WERI-Rb-1 (cell line): ENCODE measurements around the gene OGDH.

Source experiments
- DNase-seq: peaks from one replicate; pipeline ENCODE4 v3.0.0-alpha.2; 2020
- H3K27ac ChIP-seq: fragments of 250-450 bp; sonication (Bioruptor Pico); 2 replicates; pipeline ENCODE4 v1.5.1; 2020; ENCODE audit warnings: mild to moderate bottlenecking, moderate library complexity
- H3K27me3 ChIP-seq: fragments of 250-450 bp; sonication (Bioruptor Pico); 2 replicates; pipeline ENCODE4 v1.5.1; 2021; ENCODE audit warnings: mild to moderate bottlenecking, low read depth, moderate library complexity; ENCODE audit not compliant: insufficient read depth, severe bottlenecking
- H3K36me3 ChIP-seq: fragments of 250-450 bp; sonication (Bioruptor Pico); 2 replicates; pipeline ENCODE4 v1.5.1; 2020; ENCODE audit warnings: mild to moderate bottlenecking, moderate library complexity
- H3K4me3 ChIP-seq: 2 replicates; pipeline ENCODE4 v1.5.1; 2011; ENCODE audit warnings: low read depth, mild to moderate bottlenecking, control low read depth, low read length
- H3K9me3 ChIP-seq: fragments of 250-450 bp; sonication (Bioruptor Pico); 2 replicates; pipeline ENCODE4 v1.5.1; 2021; ENCODE audit warnings: mild to moderate bottlenecking, moderate library complexity; ENCODE audit not compliant: severe bottlenecking
- TF ChIP-seq, protein P1 (sequence below): IDR thresholded peaks from 2 replicates; pipeline ENCODE4 v1.5.1; 2011; ENCODE audit warnings: low read depth, mild to moderate bottlenecking, control low read depth, inconsistent platforms, low read length

OGDH gene

GRCh38 chr7:44567884-44568283 lies 38.5 kb upstream of the OGDH start:
- H3K9me3 ChIP-seq: no peaks in the 10 kb centered on the region
- no peaks in the 10 kb centered on the region for H3K27me3 ChIP-seq
- H3K4me3 ChIP-seq: no peak overlapping the region
- H3K27ac ChIP-seq: no peak overlapping the region
- H3K36me3 ChIP-seq: peaks cover 96% of the 10 kb centered on the region
- TF ChIP-seq, protein P1, sequence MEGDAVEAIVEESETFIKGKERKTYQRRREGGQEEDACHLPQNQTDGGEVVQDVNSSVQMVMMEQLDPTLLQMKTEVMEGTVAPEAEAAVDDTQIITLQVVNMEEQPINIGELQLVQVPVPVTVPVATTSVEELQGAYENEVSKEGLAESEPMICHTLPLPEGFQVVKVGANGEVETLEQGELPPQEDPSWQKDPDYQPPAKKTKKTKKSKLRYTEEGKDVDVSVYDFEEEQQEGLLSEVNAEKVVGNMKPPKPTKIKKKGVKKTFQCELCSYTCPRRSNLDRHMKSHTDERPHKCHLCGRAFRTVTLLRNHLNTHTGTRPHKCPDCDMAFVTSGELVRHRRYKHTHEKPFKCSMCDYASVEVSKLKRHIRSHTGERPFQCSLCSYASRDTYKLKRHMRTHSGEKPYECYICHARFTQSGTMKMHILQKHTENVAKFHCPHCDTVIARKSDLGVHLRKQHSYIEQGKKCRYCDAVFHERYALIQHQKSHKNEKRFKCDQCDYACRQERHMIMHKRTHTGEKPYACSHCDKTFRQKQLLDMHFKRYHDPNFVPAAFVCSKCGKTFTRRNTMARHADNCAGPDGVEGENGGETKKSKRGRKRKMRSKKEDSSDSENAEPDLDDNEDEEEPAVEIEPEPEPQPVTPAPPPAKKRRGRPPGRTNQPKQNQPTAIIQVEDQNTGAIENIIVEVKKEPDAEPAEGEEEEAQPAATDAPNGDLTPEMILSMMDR: no peak
- no peak for DNase-seq

DNA sequence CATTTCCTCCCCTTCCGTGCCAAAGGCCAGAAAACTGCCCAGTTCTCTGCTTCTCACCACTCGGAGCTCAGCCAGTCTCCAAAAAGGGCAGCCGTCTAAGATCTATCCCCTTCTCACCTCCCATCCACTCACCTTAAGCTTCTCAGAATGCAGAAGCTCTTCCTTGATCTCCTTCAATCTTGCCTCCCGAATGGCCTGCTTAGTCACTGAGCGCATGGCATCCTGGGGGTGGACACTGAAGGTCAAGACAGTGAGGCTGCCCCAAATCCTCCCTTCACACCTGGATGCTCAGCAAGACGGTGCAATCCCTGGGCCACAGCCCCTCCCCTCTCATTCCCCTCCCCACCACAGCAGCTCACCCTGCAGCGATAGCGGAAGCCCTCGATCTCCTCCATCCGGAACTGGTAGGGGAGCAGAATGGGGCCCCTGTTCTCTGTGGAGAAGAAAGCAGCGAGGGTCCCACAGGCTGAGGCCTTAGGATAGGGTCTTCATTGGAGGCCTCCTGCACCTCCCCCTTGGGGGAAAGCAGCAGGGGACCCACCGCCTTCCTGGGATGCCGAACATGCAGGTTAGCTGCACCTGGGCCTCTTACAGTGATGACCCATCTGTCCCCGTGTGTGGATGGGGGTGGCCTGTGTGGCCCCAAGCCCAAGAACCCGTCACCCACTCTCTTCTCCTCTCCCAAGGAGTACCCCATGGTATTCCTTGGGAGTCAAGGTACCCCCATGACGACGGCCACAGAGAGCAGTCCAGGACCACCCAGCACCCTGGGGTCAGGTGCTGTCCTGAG lies 37.5 kb upstream of the OGDH start:
- TF ChIP-seq, protein P1: no peak
- no peaks in the 10 kb centered on the region for H3K27me3 ChIP-seq
- H3K4me3 ChIP-seq: no peak overlapping the region
- H3K27ac ChIP-seq: no peak overlapping the region
- no peaks in the 10 kb centered on the region for H3K9me3 ChIP-seq
- H3K36me3 ChIP-seq: peaks cover 95% of the 10 kb centered on the region
- DNase-seq: no peak

DNA sequence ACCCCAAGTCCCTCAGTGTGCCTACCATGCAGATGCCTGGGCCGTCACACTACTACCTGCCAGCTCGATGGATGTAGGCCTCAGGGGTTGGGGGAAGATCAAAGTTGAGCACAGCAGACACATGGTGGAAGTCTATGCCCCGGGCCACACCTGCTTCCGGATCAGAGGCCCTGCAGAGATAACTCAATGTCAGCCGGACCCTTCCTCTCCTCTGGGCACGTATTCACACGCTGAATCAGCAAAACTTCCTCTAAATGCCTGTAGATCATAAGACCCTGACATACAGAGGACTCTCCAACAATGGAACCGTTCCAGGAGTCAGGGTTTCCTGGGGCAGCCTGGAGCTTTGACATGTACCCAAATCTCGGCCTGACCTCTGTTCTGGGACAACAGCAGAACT lies 36.5 kb upstream of the OGDH start:
- Histone ChIP-seq H3K9me3 (no peaks in the 10 kb centered on the region), H3K4me3 (no peak overlapping the region), H3K27me3 (no peaks in the 10 kb centered on the region), H3K36me3 (peaks cover 87% of the 10 kb centered on the region), H3K27ac (no peak overlapping the region)
- TF ChIP-seq, protein P1: no peak
- no peak for DNase-seq

- no peak for DNase-seq
- TF ChIP-seq, protein P1: no peak
- H3K36me3 ChIP-seq: peaks cover 74% of the 10 kb centered on the region
- H3K27ac ChIP-seq: peak overlapping the region; percentile 85
- H3K27me3 ChIP-seq: no peaks in the 10 kb centered on the region
- no peaks in the 10 kb centered on the region for H3K9me3 ChIP-seq
- H3K4me3 ChIP-seq: peak overlapping the region; percentile 99
Measured at GRCh38 chr7:44572771-44573170, 33.7 kb upstream of the OGDH start.

DNA sequence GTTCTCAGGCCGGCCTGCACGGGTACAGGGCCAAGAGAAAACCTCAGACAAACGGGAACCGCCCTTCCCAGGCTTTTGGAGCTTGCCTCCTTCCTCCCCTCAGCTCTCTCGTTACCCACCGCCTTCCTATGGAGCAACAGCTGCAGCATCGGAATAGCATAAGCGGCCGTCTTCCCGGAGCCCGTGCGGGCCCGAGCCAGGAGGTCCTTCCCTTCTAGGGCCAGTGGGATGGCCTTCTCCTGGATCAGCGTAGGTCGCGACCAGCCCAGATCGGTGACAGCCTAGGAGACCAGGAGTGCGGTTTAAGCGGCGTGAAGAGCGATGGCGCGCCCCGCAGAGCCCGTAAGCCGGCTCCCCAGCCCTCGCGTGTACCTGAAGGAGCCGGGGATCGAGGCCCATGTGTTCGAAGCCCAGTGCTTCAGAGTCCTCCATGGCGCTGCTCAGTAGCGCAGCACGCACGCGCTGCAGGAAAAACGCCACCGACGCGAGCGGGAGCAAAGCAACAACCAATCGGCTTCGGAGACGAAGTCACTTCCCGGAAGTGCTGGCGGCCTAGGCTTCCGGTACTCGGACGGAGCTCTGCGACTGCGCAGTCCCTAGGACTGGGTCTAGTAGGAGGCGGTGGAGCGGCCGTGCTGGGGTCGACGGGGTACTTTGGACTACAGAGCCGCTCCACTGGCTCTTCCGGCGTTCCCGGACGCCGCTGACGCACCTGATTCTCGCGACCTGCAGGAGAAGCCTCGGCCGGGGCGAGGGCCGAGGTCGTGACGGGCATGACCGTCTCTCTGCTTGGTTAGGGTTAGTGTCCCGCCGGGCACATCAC lies 32.8 kb upstream of the OGDH start, which contains the start of gene DDX56:
Gene DDX56, minus strand, starts transcription at position 445 of the 823 bp plus-strand sequence. Its CDS starts 13 bp downstream, at position 432.
- peak within 1 kb of the TSS; percentile 85 for H3K27ac ChIP-seq
- TF ChIP-seq, protein P1: no peak
- no peaks in the 10 kb centered on the region for H3K27me3 ChIP-seq
- DNase-seq: peak; percentile 96
- H3K9me3 ChIP-seq: no peaks in the 10 kb centered on the region
- H3K4me3 ChIP-seq: peak within 1 kb of the TSS; percentile 99
- H3K36me3 ChIP-seq: peaks cover 72% of the 10 kb centered on the region
